GM12878 (cell line): ENCODE data around the gene CACNA1D. TPM values are rescaled to one million over a fixed set of nuclear protein-coding genes. Genes with fewer than 3 reads are reported as not detected.

ENCODE experiments used
- ATAC-seq: fragments of 200-7000 bp; cut with Tn5 transposase; 3 replicates; pipeline ENCODE4 v1.9.1; 2020; ENCODE audit warnings: mild to moderate bottlenecking, moderate library complexity
- BruUV-seq: library from RNA; stranded (reverse); fragments of 400-500 nt; replicated peaks from 2 replicates; lab custom pipeline; 2021; lab: Mats Ljungman, UMichigan
- CTCF ChIA-PET: fragments of 300-600 bp; sonication (Branson Sonifier 250); formaldehyde crosslinking; extraction: SDS; loops from one replicate; lab custom pipeline; 2021; ENCODE audit warnings: inconsistent platforms; lab: Yijun Ruan, JAX
- POLR2A ChIA-PET: fragments of 350-600 bp; formaldehyde crosslinking; extraction: SDS; loops from one replicate; lab custom pipeline; 2021; ENCODE audit warnings: inconsistent platforms; lab: Charles Lee
- RAD21 ChIA-PET: fragments of 300-600 bp; sonication (Branson Sonifier 250); formaldehyde crosslinking; loops from one replicate; lab custom pipeline; 2023; ENCODE audit warnings: antibody characterized with exemption; ENCODE audit not compliant: unreplicated experiment; lab: Charles Lee
- SMC1A ChIA-PET: fragments of 300-600 bp; sonication (Branson Sonifier 250); formaldehyde crosslinking; loops from one replicate; lab custom pipeline; 2023; ENCODE audit not compliant: unreplicated experiment, uncharacterized antibody; lab: Charles Lee
- DNase-seq: peaks from one replicate; pipeline ENCODE4 v3.0.0-alpha.2; 2011; ENCODE audit warnings: low read depth, low spot score
- FAIRE-seq: peaks from 3 replicates; lab custom pipeline; 2011; peaks lifted over from hg19 to GRCh38; lab: Jason Lieb, UNC
- H2AFZ ChIP-seq: 2 replicates; pipeline ENCODE4 v1.6.0; 2011; ENCODE audit warnings: low read depth, low read length, control low read depth; ENCODE audit not compliant: control insufficient read depth
- H3K27ac ChIP-seq: 2 replicates; pipeline ENCODE4 v1.5.1; 2011; ENCODE audit warnings: control low read depth; ENCODE audit not compliant: control insufficient read depth, insufficient read depth
- H3K27me3 ChIP-seq, 2 experiments: replicated peaks in 1 of 2; 2 replicates each; pipeline versions ENCODE4 v1.6.0 to v1.6.1; 2011; ENCODE audit warnings: low read length in 1 of 2; ENCODE audit not compliant: control insufficient read depth in 2 of 2, insufficient read depth in 2 of 2
- H3K36me3 ChIP-seq, 2 experiments: 2 replicates each; pipeline ENCODE4 v1.5.1; 2011; ENCODE audit warnings: low read length in 1 of 2; ENCODE audit not compliant: control insufficient read depth in 2 of 2, insufficient read depth in 2 of 2
- H3K4me1 ChIP-seq: 2 replicates; pipeline ENCODE4 v1.6.1; 2011; ENCODE audit warnings: mild to moderate bottlenecking, low read length, moderate library complexity, mixed read lengths; ENCODE audit not compliant: control insufficient read depth, insufficient read depth
- H3K4me2 ChIP-seq: 2 replicates; pipeline ENCODE4 v1.6.0; 2011; ENCODE audit warnings: control low read depth; ENCODE audit not compliant: control insufficient read depth, insufficient read depth
- H3K4me3 ChIP-seq: fragments of 200-600 bp; sonication (generic); 2 replicates; pipeline ENCODE4 v1.5.1; 2016
- H3K79me2 ChIP-seq: 2 replicates; pipeline ENCODE4 v1.6.0; 2011; ENCODE audit warnings: low read length; ENCODE audit not compliant: control insufficient read depth, insufficient read depth
- H3K9ac ChIP-seq: 2 replicates; pipeline ENCODE4 v1.8.0; 2011; ENCODE audit warnings: low read length, control low read depth, mixed read lengths; ENCODE audit not compliant: control insufficient read depth, insufficient read depth
- H3K9me3 ChIP-seq: replicated peaks from 3 replicates; pipeline ENCODE4 v1.5.1; 2011; ENCODE audit warnings: mild to moderate bottlenecking, low read length; ENCODE audit not compliant: control insufficient read depth, insufficient read depth
- H4K20me1 ChIP-seq: 2 replicates; pipeline ENCODE4 v1.6.0; 2011; ENCODE audit not compliant: control insufficient read depth, insufficient read depth
- CREB1 ChIP-seq: IDR thresholded peaks from 2 replicates; pipeline ENCODE4 v1.6.1; 2012; ENCODE audit warnings: low read depth, mild to moderate bottlenecking, inconsistent platforms
- CTCF ChIP-seq, 3 experiments: IDR thresholded peaks in 2 of 3; conservative IDR thresholded peaks in 1 of 3; 2 replicates each; pipeline ENCODE4 v1.5.1; 2011; ENCODE audit warnings: low read depth in 3 of 3, low read length in 3 of 3, mild to moderate bottlenecking in 3 of 3, control low read depth in 2 of 3, moderate library complexity in 2 of 3, inconsistent platforms in 1 of 3, mixed read lengths in 1 of 3; ENCODE audit not compliant: control insufficient read depth in 2 of 3, insufficient read depth in 1 of 3; ENCODE audit errors: extremely low read depth in 1 of 3
- RBBP5 ChIP-seq: fragments of 200-600 bp; sonication (generic); conservative IDR thresholded peaks from 2 replicates; pipeline ENCODE4 v1.6.1; 2016
- WGBS: methylation state at CpG from one replicate; pipeline ENCODE4 v1.1.6; 2016; ENCODE audit warnings: low lambda C conversion rate; ENCODE audit not compliant: insufficient replicate concordance, insufficient coverage; ENCODE audit errors: missing lambda C conversion rate; 5-methylcytosine and 5-hydroxymethylcytosine counted together
- in situ Hi-C: fragments of 300-500 bp; cut with MboI; formaldehyde crosslinking; loops from 9 replicates; pipeline ENCODE4 v1.14.3; 2018; ENCODE audit warnings: mixed read lengths
- intact Hi-C: fragments of 100-400 bp; cut with micrococcal nuclease; formaldehyde crosslinking; loops from one replicate; pipeline ENCODE4 v1.14.2; 2022; ENCODE audit not compliant: unreplicated experiment
- polyA plus RNA-seq, 11 experiments: library from polyadenylated mRNA; depleted of rRNA in 4 of 11; unstranded in 6 of 11; stranded (reverse) in 5 of 11; fragments of >200 nt; fragmentation: Nextera tagmentation in 4 of 11; fragmentation: Illumina TruSeq in 1 of 11; extraction: Ambion mirVana in 4 of 11; extraction: Trizol in 1 of 11; gene quantifications; 1 replicate in 1 of 11; 2 replicates in 10 of 11; pipeline versions ENCODE4 v1.2.1 to v1.2.3, GENCODE V29; 2011 to 2016; ENCODE audit warnings: inconsistent platforms in 2 of 11, missing spikeins in 2 of 11, low read depth in 1 of 11
- total RNA-seq, 4 experiments: library from RNA; depleted of rRNA in 3 of 4; stranded (reverse); fragments of >200 nt in 3 of 4; fragmentation: Illumina TruSeq in 1 of 4; extraction: Trizol in 1 of 4; gene quantifications; 2 replicates each; pipeline versions ENCODE4 v1.2.1 to v1.2.3, GENCODE V29; 2013 to 2021
- TF ChIP-seq, protein P1 (sequence below): IDR thresholded peaks from 2 replicates; pipeline ENCODE4 v1.6.1; 2012; ENCODE audit warnings: low read depth, low read length, improper control_type of control experiment

The CACNA1D gene
- total and polyA plus RNA-seq, 10 of the 15 experiments (the other 5 are each of a cell fraction or from before 2014, with no cell fraction given) = 0.21 to 24.4 (median 1.6) TPM

- Histone ChIP-seq H3K9me3 (no peaks in the 10 kb centered on the region), H3K36me3 (no peaks in the 10 kb centered on the region)
- in situ Hi-C loops = no loop called here
- TF ChIP-seq, protein P1, sequence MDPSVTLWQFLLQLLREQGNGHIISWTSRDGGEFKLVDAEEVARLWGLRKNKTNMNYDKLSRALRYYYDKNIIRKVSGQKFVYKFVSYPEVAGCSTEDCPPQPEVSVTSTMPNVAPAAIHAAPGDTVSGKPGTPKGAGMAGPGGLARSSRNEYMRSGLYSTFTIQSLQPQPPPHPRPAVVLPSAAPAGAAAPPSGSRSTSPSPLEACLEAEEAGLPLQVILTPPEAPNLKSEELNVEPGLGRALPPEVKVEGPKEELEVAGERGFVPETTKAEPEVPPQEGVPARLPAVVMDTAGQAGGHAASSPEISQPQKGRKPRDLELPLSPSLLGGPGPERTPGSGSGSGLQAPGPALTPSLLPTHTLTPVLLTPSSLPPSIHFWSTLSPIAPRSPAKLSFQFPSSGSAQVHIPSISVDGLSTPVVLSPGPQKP = no peak
- TF ChIP-seq CTCF (IDR thresholded peaks at IDR 0.05 in 2 of 3, conservative IDR thresholded peaks at IDR 0.05 in 1 of 3; ENCODE audit: control insufficient read depth in 2 of 3, extremely low read depth in 1 of 3, insufficient read depth in 1 of 3, low read depth in 3 of 3, low read length in 3 of 3) (no peak), RBBP5 (no peak), CREB1 (no peak)
- TF ChIP-seq, all 136 proteins: peak for 0
- ChIA-PET SMC1A (interaction anchor here (1.0 to 2.3 kb wide), 9 partner anchors 8 to 69 kb away, joined by 3 to 7 read pairs (median 5); no protein-coding TSS in a partner anchor), POLR2A (no interaction called here), RAD21 (interaction anchor here (0.7 to 1.5 kb wide), 4 partner anchors 10 to 201 kb away, joined by 3 to 7 read pairs (median 4); no protein-coding TSS in a partner anchor), CTCF (interaction anchor here (1.0 to 3.1 kb wide), 4 partner anchors 26 to 69 kb away, joined by 3 to 18 read pairs (median 4); no protein-coding TSS in a partner anchor)
- Histone ChIP-seq H2AFZ (no peak overlapping the region), H3K4me2 (no peak overlapping the region), H3K27ac (no peak overlapping the region), H4K20me1 (no peaks in the 10 kb centered on the region), H3K27me3 (no peaks in the 10 kb centered on the region; a peak in 1 of 4 replicates), H3K79me2 (no peaks in the 10 kb centered on the region), H3K4me3 (no peak overlapping the region), H3K4me1 (no peaks in the 10 kb centered on the region), H3K9ac (no peak overlapping the region)
- FAIRE-seq = no peak
- no peak for ATAC-seq
- BruUV-seq = no TSS peak
- WGBS = 40% methylated on average over 5 of the region's 5 CpGs
- intact Hi-C loops = no loop called here
- DNase-seq = no peak
Measured at GRCh38 chr3:53641397-53641796, 147.0 kb downstream of the CACNA1D start.
